ENCODE data around the gene ANKRD16. TPM values are rescaled to one million over a fixed set of nuclear protein-coding genes. Genes with fewer than 3 reads are reported as not detected.

Gene ANKRD16
- total RNA-seq, 1 donor from 2014 or later: 2.5 TPM

GRCh38 chr10:5818894-5819293 lies 70.8 kb downstream of the ANKRD16 start:
- ATAC-seq: no peak
- DNase-seq (ENCODE audit: missing footprints): no peak
- intact Hi-C loops (cut with DNase I): no loop called here

- DNase-seq (ENCODE audit: missing footprints): no peak
- no peak for ATAC-seq
- intact Hi-C loops (cut with DNase I): no loop called here
These were observed 71.7 kb downstream of the ANKRD16 start for GRCh38 chr10:5818048-5818331.

- no peak for ATAC-seq
- intact Hi-C loops (cut with DNase I): no loop called here
- DNase-seq (ENCODE audit: missing footprints): no peak
These were observed 72.2 kb downstream of the ANKRD16 start for GRCh38 chr10:5817322-5818047.

GRCh38 chr10:5816170-5816569 lies 73.5 kb downstream of the ANKRD16 start:
- DNase-seq (ENCODE audit: missing footprints): no peak
- ATAC-seq: no peak
- intact Hi-C loops (cut with DNase I): no loop called here

- ATAC-seq: no peak
- no peak for DNase-seq (ENCODE audit: missing footprints)
- intact Hi-C loops (cut with DNase I): loop anchor here (5.0 kb wide), 1 partner anchor 73 kb away; the partner anchor contains the start of gene ANKRD16
These were observed 75.3 kb downstream of the ANKRD16 start for GRCh38 chr10:5814110-5815107.

GRCh38 chr10:5813341-5814109 lies 76.2 kb downstream of the ANKRD16 start, which contains the start of gene GDI2:
Gene GDI2, minus strand, starts transcription at chr10:5813434. Its CDS starts 176 bp downstream, at chr10:5813258.
- DNase-seq (ENCODE audit: missing footprints) (peak; percentile 97), ATAC-seq (peak; percentile 99)
- intact Hi-C loops (cut with DNase I): loop anchor here (2.0 to 5.0 kb wide), 3 partner anchors 59 to 129 kb away; partner anchors contain the start of genes ANKRD16 and TASOR2

GRCh38 chr10:5813091-5813340 lies 76.7 kb downstream of the ANKRD16 start:
- no peak for DNase-seq (ENCODE audit: missing footprints)
- peak; percentile 39 for ATAC-seq
- intact Hi-C loops (cut with DNase I): loop anchor here (2.0 to 5.0 kb wide), 3 partner anchors 60 to 128 kb away; partner anchors contain the start of genes ANKRD16 and TASOR2

- peak; percentile 56 for ATAC-seq
- intact Hi-C loops (cut with DNase I): loop anchor here (2.0 to 5.0 kb wide), 3 partner anchors 60 to 128 kb away; partner anchors contain the start of genes ANKRD16 and TASOR2
These were observed 77.2 kb downstream of the ANKRD16 start for GRCh38 chr10:5812283-5813090.

More at GRCh38 chr10:5812283-5813090, 77.2 kb downstream of the ANKRD16 start:
- peak; percentile 86 for DNase-seq (ENCODE audit: missing footprints)

Other genes starting within 250 kb of the ANKRD16 start
- 15.4 TPM for gene ASB13, start 223.3 kb downstream of the ANKRD16 start, total RNA-seq
- gene TASOR2, start 205.1 kb downstream of the ANKRD16 start, total RNA-seq: 36.7 TPM
- gene GDI2, start 76.5 kb downstream of the ANKRD16 start, total RNA-seq: 101 TPM
- gene FBH1, start 350 bp upstream of the ANKRD16 start, total RNA-seq: 78.1 TPM
- 11.6 TPM for gene IL15RA, start 87.7 kb upstream of the ANKRD16 start, total RNA-seq
- gene IL2RA, start 172.5 kb upstream of the ANKRD16 start, total RNA-seq: 3.8 TPM
- 65.7 TPM for gene RBM17, start 199.1 kb upstream of the ANKRD16 start, total RNA-seq

Data from Right ventricle myocardium inferior (tissue), 1 donor.